MV-4-11 (cell line): ENCODE results near the gene CSNK2A3.
"Not testable (repeated sequence)": the region's sequence is repeated elsewhere in the genome, so short reads cannot be mapped to it uniquely, and the experiment has no call there.

Experiments used
- DNase-seq: peaks from one replicate; lab custom pipeline; 2025; lab: John Stamatoyannopoulos, UW

CSNK2A3 gene

DNA sequence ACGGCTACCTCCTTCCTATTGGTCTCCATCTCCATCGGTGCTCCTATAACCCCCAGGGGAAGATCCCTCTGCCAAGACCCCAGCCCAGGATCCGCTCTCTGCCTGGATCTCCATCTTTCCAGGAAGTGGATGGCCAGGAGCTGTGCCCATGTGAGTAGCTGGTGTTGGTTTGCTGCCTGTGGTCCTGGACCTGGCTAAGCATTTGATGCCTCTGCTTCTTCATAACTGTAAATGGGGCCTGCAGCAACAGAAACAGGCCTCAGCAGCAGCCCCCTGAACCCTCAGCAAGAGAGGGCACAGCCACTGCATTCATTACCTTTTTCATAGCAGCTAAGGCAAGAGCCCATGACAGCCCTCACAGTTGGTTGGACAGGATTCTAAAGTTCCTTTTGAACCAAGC, 26.6 kb upstream of the CSNK2A3 start:
- DNase-seq, result no peak

DNA sequence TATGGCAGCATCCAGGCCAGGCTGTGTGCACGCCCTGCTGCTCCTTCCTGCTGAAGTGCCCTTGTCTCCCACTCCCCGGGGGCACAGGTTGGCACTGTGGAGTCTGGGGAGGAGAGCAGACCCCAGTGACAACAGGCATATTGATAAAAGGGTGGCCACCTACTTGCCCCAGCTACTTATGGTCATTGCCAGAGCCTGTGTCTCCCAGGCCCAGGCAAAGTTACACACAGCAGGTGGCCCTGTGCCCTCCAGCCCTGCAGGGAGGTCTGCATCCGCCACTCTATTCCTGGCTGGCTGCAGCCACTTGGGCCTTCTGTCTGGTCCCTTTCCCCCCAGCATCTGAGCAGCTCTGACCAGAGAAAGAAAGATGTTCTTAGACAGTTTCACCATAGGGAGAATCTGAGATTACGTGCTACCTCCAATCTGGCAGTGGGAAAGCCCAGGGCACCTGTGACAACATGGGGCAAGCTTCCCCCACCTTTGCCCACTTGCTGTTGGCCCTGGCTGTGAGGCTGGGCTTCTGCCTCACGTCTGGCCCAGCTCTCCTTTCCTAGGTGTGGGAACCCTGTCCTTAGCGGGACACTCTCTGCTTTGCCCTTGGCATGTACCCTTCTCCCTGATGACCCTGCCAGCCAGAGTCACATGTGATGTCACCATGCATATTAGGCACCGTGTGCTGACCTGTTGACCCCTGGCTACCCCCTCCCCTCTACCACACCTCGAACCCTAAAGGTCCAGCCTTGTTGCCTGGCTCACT, 25.3 kb upstream of the CSNK2A3 start:
- DNase-seq, result no peak

DNA sequence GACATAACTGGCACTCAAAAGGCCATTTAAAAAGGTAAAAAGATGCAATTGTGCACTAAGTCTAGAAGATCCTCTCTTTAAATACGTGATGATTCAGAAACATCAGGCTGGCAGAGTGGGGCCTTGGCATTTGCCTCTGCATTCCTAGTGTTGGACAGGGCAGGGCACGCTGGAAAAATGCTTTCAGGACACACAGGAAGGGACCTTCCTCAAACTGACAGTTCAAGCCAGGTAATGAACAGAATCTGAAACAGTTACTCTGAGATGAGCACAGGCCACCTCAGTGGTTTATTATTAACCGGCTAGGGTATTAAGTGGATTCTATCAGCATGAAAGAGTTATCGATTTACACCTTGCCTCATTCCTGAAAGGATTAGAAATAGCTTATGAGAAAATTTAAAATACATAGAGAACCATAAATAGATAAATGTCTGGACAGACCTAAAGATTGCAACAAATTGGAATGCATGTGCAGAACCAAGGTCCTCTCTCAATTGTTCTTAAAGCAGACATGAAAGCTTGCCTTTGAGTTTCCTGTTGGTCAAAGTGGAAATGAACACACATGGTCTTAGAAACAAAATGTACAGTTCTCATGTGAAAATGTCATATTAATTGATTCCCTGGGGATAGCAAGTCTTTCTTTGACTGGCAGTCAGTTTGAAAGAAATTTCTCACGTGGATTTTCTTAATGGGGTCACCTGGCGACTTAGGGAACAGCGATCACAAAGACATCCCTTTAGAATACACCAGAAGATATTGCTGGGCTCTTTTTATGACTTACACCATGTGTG, 21.5 kb upstream of the CSNK2A3 start:
- DNase-seq, result no peak

DNA sequence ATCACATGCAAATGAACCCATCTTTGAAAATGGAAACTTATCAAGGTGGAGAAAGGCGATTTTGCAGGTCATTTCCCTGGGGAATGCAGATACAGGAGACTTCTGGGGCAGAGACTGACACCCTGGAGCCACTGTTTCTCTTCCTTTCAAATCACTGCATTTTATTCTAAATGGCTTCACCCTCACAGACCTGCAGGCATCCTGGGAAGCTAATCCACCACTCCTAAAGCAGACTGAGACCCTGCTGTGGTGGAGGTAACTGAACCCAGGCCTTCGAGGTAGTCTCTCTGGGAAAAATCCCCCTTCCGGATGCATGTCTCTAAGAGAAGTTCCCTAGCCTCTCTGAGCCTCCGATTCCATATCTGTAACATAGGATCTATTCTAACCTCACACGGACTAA, 20.9 kb upstream of the CSNK2A3 start:
- DNase-seq, result no peak

DNA sequence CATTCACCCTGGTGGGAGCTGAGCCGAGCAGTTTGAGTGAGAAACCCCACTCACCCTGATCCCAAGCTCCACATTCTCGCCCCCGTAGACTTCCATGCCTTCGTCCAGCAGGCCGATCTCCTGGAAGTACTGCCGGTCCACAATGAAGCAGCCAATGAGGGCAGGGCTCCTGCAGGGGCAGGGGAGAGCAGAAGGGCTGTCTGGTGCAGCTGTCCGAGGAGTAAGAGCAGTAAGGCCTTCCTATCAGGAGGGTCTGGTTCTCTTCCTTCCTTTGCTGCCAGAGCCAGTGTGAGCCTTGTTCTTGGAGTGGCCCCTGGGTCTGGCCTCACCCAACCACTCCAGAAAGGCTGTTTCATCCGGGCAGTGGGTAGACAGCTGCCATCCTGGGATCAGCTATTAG, 19.4 kb upstream of the CSNK2A3 start:
- DNase-seq, result no peak

DNA sequence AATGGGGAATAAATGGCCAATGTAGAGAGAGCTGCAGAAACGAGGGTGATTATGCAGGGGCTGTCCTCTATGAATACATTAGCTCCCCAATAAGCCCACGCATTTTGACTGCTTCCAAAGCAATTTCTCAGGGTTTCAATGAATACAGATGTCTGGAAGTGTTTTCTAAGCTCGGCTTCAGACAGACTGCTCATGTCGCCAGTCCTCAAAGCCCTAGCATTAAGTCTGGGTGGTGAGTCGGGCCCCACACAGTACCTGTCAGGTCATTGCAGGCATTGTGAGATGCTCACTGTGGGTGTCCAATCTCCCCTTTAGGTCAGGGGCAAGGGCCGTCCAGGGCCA, 17.9 kb upstream of the CSNK2A3 start:
- no peak for DNase-seq

DNA sequence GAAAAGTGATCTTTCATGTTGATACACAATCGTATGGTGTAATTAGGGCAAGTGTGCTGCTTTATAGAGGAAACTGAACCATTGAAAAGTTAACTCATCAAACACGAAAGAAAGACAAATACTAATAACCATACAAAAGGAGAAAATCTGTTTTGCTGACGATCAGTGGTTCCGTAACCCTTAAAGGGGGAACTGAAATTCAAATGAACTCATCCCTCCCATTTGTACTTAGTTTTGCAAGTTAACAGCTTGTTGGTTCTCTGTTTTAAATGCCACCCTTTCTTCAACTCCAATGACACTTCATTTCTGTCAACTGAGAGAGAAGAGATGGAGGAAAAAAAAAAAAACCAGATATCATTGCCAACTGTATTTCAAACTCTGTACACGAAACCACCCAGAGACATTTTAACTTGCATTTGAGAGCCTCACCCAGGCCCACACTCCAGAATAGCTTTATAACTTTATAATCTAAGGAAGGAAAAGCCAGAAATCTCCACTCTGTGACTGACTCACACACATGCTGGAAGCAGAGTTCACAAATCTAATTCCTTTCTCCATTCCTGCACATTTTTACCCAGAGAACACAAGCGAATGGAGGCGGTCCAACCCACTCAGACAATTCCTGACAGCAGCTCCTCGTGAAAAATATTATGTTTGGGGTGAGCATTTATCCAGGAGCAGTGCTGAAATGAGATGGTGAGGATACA, 17.4 kb upstream of the CSNK2A3 start:
- peak; percentile 86 for DNase-seq

DNA sequence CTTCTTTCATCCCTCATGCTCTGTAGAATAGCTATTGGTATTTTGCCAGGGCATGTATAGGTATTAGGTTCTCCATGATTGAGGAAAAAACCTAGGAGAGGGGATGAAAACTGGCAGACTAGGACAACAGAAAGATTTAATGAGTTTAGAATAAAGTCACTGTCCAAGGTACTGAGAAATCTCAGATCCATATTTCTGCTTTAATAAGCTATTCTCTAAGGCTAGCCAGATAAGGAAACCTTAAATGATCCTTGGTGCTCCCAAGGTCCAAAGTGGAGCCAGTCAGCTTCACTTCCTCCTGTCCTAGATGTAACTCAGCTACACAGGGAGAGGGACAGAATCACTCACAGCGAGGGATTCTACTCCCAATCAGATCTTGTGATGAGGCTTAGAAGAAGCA, 13.7 kb upstream of the CSNK2A3 start:
- DNase-seq, result no peak

DNA sequence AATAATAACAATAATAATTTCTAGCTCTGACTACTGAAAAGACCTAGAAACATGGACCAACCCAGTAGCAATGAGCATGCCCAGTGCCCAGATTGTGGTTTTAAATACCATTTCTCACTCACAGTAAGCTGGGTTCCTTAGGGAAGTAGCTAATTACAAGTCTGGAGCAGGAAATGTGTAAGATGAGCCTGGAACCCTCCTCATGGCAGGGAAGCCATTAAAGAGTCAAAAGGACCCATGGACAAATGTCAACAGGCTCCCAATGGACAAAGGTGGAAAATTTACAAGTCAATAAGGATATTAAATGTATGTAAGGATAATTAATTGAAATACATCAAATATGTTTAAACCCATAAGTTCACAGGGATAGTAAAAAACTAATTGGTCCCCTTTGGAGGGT, 10.6 kb upstream of the CSNK2A3 start:
- no peak for DNase-seq

DNA sequence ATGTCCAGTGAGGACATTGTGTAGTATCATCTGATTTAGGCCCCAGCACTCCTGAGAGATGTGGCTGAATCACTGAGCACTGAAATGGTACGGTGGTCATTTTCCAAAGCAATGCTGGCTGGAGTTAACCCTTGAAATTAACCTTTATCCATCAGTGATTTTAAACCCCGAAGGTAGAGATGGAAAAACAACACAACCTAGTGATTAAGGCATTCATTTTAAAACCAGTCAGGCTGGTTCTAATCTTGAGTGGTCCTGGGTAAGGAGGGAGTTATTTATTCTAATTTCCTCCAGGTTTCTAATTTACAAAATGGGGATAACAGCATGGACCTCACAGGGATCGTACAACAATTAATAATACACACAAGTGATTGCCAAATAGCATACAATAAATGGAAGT, 6.6 kb upstream of the CSNK2A3 start:
- no peak for DNase-seq

DNA sequence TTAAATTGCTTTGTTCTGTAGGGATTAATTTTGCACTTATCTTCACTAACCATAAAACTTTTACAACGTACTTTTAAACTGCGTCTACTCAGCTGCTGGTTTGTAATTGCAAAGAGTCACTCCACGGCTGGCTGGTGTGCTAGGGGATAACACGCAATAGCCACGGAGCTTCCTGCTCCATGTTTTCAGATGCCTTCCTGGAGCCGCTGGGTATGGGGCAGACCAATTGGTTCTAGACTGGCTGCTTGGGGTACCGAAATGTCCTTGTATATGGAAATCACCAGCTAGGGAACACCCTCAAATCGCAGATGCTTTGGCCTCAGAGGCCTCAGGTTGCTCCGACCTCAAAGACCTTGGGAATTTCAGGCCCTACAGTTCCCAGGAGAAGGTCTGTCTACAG, 3.8 kb upstream of the CSNK2A3 start:
- no peak for DNase-seq

DNA sequence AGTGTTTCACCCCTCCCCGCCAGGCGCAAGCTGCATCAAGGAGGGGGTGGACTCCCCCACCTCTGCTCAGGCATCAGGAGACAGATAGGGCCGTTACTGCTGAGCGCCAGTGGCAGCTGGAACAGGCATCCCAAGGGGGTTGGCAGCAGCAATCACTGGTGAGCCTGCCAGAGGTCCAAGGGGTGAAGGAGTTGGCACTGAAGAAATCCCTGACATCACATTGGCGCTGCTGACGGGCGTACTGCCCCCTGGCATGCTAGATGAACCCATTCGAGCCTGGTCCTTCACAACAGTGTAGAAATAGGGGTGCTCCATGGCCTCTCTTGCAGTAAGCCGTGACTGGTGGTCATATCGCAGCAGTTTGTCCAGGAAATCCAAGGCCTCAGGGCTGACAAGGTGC, 1.2 kb downstream of the CSNK2A3 start:
- DNase-seq, result not testable (repeated sequence)

DNA sequence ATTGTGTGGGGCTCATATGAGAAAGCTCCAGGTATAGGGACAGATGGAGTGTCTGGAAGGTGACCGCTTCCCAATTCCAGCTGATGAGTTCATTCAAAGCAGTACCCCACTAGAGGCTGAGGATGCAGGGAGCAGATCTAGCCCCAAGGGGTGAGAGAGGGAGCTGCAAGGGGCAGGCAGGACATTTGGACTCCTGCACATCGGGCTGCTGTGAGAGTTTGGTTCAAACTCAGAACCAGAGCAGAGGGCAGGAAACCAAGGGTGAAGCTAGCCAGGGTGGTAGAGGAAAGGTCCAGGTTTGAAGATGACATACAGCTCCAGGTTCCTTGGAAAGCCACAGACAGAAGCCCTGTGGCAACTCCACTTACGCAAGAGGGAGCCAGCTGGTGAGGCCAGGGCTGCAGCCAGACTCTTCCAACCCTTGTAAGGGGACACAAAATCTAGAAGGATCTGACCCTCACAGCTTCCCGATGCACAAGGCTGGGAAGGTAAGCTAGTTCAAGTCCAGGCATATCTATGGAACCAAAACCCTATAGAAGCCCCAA, 1.9 kb downstream of the CSNK2A3 start:
- peak; percentile 67 for DNase-seq

DNA sequence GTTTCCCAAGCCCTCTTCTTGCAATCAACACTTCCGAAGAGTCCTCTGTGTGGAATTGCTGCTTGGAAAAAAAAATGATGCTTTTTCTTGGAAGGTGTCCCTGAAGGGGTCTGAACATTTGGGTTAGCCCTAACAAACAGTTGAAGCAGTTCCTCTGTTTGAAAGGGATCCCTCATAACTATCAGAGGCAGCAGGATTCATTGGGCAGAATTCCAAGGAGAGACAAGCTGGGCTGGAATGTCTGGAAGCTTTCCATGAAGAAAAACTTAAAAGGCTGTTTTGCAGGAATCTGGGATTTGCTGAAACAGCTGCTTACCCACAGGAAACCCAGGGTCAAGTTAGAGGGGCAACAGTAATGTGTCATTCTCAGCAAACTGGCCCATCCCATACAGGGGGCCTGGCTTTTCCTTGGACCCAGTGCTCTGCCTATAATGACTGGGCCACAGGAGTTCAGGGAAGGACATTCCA, 3.1 kb downstream of the CSNK2A3 start:
- no peak for DNase-seq

DNA sequence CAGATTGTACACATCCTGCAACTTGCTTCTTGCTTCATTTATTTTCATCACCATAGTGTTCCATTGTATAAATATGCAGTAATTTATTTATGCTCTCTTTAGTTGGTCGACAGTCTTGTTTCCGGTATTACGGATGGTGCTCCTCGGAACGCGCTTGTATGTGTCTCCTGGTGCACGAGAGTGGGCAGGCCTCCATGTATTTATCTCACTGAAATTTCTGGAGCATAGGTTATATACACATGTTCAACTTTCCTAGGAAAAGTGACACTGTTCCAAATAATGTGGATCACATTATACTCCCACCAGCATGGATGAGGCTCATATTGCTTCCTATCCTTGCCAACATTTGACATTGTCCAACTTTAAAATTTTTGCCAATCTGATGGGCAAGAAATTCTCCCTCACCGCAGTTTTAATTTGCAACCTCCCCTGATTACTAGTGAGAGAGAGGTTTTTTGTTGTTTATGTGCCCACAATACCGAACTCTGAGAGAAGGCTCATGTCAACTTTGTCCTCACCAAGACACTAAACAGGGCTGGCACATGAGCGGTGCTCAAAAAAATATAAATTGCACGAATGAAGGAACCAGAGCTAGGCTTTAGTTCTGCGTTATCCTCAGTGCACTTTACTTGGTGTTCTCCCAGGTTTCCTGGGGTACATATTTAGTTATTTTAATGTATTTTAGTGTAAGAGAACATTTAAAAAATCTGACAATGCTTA, 3.8 kb downstream of the CSNK2A3 start:
- DNase-seq, result no peak

DNA sequence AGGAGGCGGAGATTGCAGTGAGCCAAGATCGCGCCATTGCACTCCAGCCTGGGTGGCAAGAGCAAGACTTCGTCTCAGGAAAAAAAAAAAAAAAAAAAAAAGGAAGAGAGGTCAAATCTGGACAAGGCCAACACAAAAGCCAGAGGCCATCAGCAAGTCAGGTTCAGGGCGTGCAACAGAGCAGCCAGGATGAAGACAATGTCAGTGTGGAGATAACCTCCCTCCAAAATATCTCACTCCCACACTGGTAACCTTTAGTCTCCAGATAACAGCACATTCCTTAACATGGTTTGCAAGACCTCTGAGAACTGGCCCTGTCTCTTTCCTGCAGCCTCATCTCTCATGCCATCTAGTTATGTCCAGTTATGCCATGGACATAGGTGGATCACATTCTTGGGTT, 4.7 kb downstream of the CSNK2A3 start:
- DNase-seq, result no peak

DNA sequence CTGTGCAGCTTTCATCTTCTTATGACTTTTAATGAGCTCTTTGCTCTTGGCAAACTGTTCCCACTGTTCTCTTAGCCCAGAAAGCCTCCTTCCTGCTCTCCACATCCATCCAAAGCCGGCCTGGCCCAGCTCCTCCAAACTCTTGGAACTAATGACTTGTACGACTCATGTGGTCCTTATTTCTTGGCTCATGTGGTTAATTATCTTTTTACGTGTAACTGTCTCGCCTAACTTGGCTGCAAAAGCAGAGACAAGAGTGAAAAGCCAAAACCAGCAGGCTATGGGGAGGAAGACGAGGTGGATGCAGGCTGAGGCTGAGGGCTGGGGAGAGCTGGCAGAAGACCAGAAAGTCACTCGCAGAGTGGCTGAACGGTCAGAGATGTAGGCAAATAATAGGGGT, 5.5 kb downstream of the CSNK2A3 start:
- no peak for DNase-seq

DNA sequence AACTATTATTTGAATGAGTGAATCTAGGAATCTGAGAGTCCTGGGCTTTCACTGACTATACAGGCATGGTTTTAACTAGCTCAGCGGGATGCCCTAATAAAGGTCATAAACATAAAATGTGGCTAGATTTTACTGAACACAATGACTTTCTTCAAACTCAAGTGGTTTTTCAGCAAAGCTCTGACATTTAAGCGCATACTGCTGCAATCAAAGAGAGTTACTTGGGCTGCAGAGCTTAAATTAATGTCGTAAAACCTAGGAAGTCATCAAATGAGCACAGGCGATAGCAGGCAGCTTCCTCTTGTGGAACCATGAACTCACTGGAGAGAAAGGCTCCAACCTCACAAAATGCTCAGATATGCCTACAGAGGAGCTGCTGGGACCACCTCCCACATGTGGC, 6.7 kb downstream of the CSNK2A3 start:
- no peak for DNase-seq

DNA sequence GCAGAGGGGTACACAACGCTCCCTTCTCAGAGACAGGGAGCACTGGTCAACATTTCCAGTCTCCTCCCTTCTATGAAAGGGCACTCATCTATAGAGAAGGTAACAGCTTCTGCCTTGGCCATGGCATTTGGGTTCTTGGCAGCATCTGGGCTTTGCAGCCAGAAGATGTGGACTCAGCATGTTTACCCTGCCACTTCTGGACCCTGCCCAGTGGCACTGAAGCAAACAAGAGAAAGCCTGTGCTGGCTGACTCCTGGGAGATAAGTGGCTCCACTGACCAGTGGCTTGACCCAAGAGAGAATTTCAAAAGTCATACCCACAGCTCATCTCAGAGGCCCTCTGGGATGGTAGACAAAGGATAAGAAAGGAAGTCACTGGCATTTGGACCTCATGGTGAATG, 8.0 kb downstream of the CSNK2A3 start:
- DNase-seq, result no peak

DNA sequence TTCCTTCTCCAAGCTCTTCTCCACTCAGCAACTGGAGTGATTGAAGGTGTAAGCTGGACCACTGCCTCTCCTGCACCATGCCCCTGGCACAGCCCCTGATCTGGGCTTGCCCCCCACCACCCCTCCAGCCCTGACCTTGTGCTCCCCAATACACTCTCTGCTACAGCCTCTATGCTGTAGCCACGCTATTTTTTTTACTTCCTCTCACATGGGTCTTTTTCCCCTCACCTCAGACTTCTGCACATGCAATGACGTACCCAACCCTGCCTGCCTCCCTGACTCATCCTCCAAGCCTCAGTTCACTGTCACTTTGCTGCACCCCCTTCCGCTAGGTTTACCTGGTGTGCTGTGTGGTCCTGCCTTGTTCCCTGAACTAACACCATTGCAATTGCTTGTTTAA, 9.0 kb downstream of the CSNK2A3 start:
- peak; percentile 52 for DNase-seq

DNA sequence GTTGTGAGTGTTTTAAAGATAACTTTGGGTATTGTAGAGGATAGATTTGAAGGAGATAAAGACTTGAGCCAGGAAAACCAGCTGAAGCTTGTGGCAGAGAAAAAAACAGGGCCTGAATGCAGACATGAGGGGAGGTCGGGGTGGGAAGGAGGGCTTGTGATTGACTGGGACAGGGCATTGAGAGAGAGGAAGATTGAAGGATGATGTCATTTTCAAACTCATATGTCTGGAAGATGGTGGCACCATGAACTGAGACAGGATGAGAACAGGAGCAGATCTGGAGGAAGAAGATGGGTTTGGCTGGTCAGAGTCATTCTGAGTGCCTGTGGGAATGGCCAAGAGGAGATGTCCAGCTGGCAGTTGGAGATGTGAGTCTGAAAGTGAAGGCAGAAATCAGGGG, 14.7 kb downstream of the CSNK2A3 start:
- DNase-seq, result no peak

DNA sequence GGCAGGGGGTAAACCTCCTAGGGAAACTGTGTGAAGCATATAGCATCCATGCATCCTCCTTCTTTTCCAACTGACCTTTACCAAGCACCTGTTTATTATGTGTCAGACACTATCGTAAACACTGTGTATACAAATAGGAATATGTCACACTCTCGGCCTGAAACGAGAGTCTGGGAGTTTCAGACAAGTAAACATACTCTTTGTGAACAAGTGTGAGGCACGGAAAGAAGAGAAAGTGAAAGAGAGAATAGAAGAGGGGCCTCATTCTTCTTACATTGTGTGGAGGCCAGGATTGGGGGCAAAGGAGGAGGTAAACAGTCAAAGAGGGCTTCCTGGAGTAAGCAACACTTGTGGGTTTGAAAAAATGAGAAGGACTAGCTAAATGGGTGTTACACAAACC, 16.4 kb downstream of the CSNK2A3 start:
- DNase-seq, result no peak
